Body of pancreas (tissue), 4 donors: Measurements from ENCODE around the gene ALG6. TPM values are rescaled to one million over a fixed set of nuclear protein-coding genes. Genes with fewer than 3 reads are reported as not detected.

Source experiments
- ATAC-seq: fragments of 150-250 bp; one replicate; pipeline ENCODE4 v1.9.1; 2016
- DNase-seq, 4 donors: peaks; one replicate each; pipeline ENCODE4 v3.0.0-alpha.2; 2019
- H3K27ac ChIP-seq, 4 donors: fragments of 200-600 bp; sonication (generic); 1 replicate in 3 of 4; 2 replicates in 1 of 4; pipeline versions ENCODE4 v1.5.1 to v1.6.1; 2016 to 2019; ENCODE audit warnings: mild to moderate bottlenecking in 1 of 4, mixed read lengths in 1 of 4, moderate library complexity in 1 of 4
- H3K27me3 ChIP-seq, 2 donors: fragments of 200-600 bp; sonication (generic); one replicate each; pipeline ENCODE4 v1.6.0; 2016; ENCODE audit warnings: mild to moderate bottlenecking in 1 of 2
- H3K36me3 ChIP-seq, 2 donors: fragments of 200-600 bp; sonication (generic); replicated peaks in 1 of 2; 2 replicates each; pipeline ENCODE4 v1.5.1; 2016; ENCODE audit warnings: low read depth in 2 of 2; ENCODE audit not compliant: insufficient read depth in 1 of 2
- H3K4me1 ChIP-seq: fragments of 200-600 bp; sonication (generic); one replicate; pipeline ENCODE4 v1.6.0; 2016
- H3K4me3 ChIP-seq, 2 donors: fragments of 200-600 bp; sonication (generic); 1 replicate in 1 of 2; 2 replicates in 1 of 2; pipeline ENCODE4 v1.5.1; 2016 to 2019
- H3K9me3 ChIP-seq, 3 donors: fragments of 200-600 bp; sonication (generic); 1 replicate in 2 of 3; 2 replicates in 1 of 3; pipeline ENCODE4 v1.5.1; 2016
- POLR2A ChIP-seq, 3 donors: fragments of 450-650 bp; IDR thresholded peaks; one replicate each; pipeline ENCODE4 v1.6.1; 2016; ENCODE audit warnings: antibody characterized with exemption in 3 of 3, mild to moderate bottlenecking in 2 of 3
- WGBS, 2 donors: methylation state at CpG; one replicate each; pipeline ENCODE4 v1.1.5; 2017; 5-methylcytosine and 5-hydroxymethylcytosine counted together
- intact Hi-C: fragments of 100-400 bp; cut with DNase I; formaldehyde crosslinking; loops from one replicate; pipeline ENCODE4 v1.15.1; 2023
- microRNA-seq, 2 donors: library from miRNA; unstranded; fragments of <30 nt; microRNA quantifications; one replicate each; pipeline ENCODE4, GENCODE V29; 2016; ENCODE audit warnings: borderline number of aligned reads in 2 of 2, borderline replicate concordance in 2 of 2
- small RNA-seq: library from RNA; depleted of rRNA; stranded (forward); fragments of <200 nt; gene quantifications from one replicate; pipeline ENCODE3, GENCODE V24; 2016
- total RNA-seq, 2 donors: library from RNA; depleted of rRNA; stranded (reverse); fragments of >200 nt; gene quantifications; one replicate each; pipeline ENCODE4 v1.1.0, GENCODE V29; 2016
- TF ChIP-seq, protein P1 (sequence below), 7 experiments: fragments of 450-650 bp in 4 of 7; fragments of 200-600 bp in 3 of 7; sonication (generic) in 3 of 7; IDR thresholded peaks; one replicate each; pipeline ENCODE4 v1.5.1; 2016 to 2019; ENCODE audit warnings: antibody characterized with exemption in 7 of 7

ALG6 gene
- total RNA-seq, 2 donors from 2014 or later, result 2.3 to 15.6 TPM

DNA sequence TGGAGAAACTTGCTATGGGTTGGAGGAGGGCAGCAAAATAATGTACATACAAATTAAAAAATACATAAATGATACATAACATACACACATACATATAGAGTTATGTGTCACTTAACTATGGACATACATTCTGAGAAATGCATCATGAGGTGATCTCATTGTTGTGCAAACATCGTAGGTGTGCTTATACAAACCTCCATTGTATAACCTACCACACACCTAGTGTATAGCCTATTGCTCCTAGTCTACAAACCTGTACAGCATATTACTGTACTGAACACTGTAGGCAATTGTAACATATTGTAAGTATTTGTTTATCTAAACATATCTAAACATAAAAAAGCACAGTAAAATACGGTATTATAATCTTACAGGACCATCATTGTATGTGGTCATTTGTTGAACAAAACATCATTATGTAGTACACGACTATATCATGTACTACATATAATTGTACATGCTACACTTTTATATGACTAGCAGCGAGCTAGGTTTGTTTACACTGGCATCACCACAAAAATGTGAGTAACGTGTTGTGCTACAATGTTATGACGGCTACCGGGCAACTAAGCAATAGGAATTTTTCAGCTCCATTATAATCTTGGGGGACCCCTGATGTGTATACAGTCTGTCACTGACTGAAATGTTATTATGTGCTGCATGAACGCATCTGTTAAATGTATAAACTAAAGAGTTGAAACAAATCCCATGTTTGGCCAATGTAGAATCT lies 120.1 kb downstream of the ALG6 start:
- H3K27me3 ChIP-seq, result no peaks in the 10 kb centered on the region
- WGBS, 2 donors, result 89% methylated on average over 8 of the region's 8 CpGs
- DNase-seq, result no peak
- H3K9me3 ChIP-seq, result no peaks in the 10 kb centered on the region
- TF ChIP-seq, protein P1, sequence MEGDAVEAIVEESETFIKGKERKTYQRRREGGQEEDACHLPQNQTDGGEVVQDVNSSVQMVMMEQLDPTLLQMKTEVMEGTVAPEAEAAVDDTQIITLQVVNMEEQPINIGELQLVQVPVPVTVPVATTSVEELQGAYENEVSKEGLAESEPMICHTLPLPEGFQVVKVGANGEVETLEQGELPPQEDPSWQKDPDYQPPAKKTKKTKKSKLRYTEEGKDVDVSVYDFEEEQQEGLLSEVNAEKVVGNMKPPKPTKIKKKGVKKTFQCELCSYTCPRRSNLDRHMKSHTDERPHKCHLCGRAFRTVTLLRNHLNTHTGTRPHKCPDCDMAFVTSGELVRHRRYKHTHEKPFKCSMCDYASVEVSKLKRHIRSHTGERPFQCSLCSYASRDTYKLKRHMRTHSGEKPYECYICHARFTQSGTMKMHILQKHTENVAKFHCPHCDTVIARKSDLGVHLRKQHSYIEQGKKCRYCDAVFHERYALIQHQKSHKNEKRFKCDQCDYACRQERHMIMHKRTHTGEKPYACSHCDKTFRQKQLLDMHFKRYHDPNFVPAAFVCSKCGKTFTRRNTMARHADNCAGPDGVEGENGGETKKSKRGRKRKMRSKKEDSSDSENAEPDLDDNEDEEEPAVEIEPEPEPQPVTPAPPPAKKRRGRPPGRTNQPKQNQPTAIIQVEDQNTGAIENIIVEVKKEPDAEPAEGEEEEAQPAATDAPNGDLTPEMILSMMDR (IDR thresholded peaks at IDR 0.05), result no peak
- TF ChIP-seq POLR2A (IDR thresholded peaks at IDR 0.05), result no peak
- no peaks in the 10 kb centered on the region for H3K4me1 ChIP-seq
- H3K27ac ChIP-seq, result no peak overlapping the region
- intact Hi-C loops, result no loop called here
- no peak overlapping the region for H3K4me3 ChIP-seq
- H3K36me3 ChIP-seq, result no peaks in the 10 kb centered on the region
- no peak for ATAC-seq

Small RNA genes within 50 kb of the gene (microRNA-seq; reads per million reads assigned to microRNA genes)
- 0 reads per million in 2 donors for gene MIR6068

Small RNA genes within 50 kb of the gene (small RNA-seq; reads per million reads assigned to genes)
- gene MIR6068 (not detected), gene RF00019 (not detected)

Other genes with a start within 250 kb of the ALG6 start
- under 1 TPM in 1 of 2 donors, not detected in 1; 0.26 TPM for gene FOXD3, start 45.1 kb upstream of the ALG6 start, total RNA-seq
- 1 to 10 TPM in 1 of 2 donors, not detected in 1; 6.7 TPM for gene ITGB3BP, start 155.6 kb downstream of the ALG6 start, total RNA-seq
- 1 to 10 TPM; 4.7 to 4.9 TPM for gene EFCAB7, start 155.9 kb downstream of the ALG6 start, total RNA-seq
- gene PGM1, start 225.8 kb downstream of the ALG6 start, total RNA-seq, result 100 to 1,000 TPM in 1 of 2 donors, 10 to 100 TPM in 1; 68.5 to 123 TPM